Activated CD8-positive, alpha-beta memory T cell treated with anti-CD3 and anti-CD28 coated beads, Interleukin-2, amount 10 ng/mL, durations not matched to agents 7 days and 5 days (primary cell): ENCODE measurements around the gene STAT4. TPM values are rescaled to one million over a fixed set of nuclear protein-coding genes. Genes with fewer than 3 reads are reported as not detected.

Source experiments
- ATAC-seq: fragments of 150-1000 bp; cut with Tn5 transposase; one replicate; pipeline ENCODE4 v1.10.0; 2021; ENCODE audit warnings: moderate library complexity
- CTCF ChIA-PET: fragments of 350-600 bp; sonication (Branson Sonifier 250); formaldehyde crosslinking; loops from one replicate; lab custom pipeline; 2021; ENCODE audit warnings: antibody characterized with exemption; lab: Charles Lee
- DNase-seq: peaks from one replicate; pipeline ENCODE4 v3.0.0-alpha.2; 2020
- H3K27ac Mint-ChIP-seq: one replicate; pipeline ENCODE4 v1.8.0; 2021; ENCODE audit warnings: mild to moderate bottlenecking, mixed read lengths
- H3K27me3 Mint-ChIP-seq: one replicate; pipeline ENCODE4 v1.8.0; 2021; ENCODE audit warnings: mixed read lengths
- H3K36me3 Mint-ChIP-seq: one replicate; pipeline ENCODE4 v1.8.0; 2021; ENCODE audit warnings: mild to moderate bottlenecking, mixed read lengths
- H3K4me1 Mint-ChIP-seq: one replicate; pipeline ENCODE4 v1.8.0; 2021; ENCODE audit warnings: mixed read lengths
- H3K4me3 Mint-ChIP-seq: one replicate; pipeline ENCODE4 v1.8.0; 2021; ENCODE audit warnings: mild to moderate bottlenecking, moderate library complexity, mixed read lengths
- H3K9me3 Mint-ChIP-seq: one replicate; pipeline ENCODE4 v1.8.0; 2022; ENCODE audit warnings: low read depth, mixed read lengths
- total RNA-seq, 2 experiments: library from RNA; stranded (reverse); gene quantifications; one replicate each; pipeline ENCODE4 v1.2.3, GENCODE V29; 2021

STAT4 gene
- total RNA-seq, 2 experiments from 2014 or later, result 101 to 109 TPM

DNA sequence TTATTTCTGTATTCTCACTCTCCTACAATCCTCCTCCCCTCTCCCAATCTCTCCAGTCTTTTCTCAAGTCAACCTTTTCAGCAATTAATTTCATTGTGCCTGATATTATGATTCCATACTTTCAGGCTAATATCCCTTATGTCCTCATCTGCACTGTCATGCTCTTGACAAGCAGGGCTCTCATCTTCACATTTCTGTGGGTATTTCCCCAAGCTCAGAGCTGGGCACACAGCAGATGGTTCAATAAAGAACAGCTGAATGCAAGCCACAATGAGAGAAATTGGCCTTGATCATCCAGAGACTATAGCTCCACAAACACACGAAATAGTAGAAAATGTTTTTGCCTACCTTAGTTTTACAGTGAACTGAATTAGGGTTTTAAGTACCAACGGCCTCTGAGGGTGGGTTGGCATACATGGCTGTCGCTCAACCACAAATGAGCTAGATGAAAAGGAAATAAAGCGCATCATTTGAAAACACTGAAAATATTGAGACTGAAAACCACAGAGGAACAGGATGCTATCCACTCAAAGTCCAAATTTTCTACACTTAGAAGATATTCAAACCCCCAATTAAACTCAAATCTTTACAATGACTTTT, 89.3 kb downstream of the STAT4 start:
- Mint-ChIP-seq H3K9me3 (no peaks in the 10 kb centered on the region), H3K4me1 (peaks cover 64% of the 10 kb centered on the region), H3K27me3 (no peaks in the 10 kb centered on the region), H3K4me3 (peak overlapping the region; percentile 28), H3K36me3 (peaks cover 71% of the 10 kb centered on the region), H3K27ac (peak overlapping the region; percentile 88)
- CTCF ChIA-PET, result interaction anchor here (0.6 to 7.6 kb wide), 8 partner anchors 9 to 104 kb away, joined by 3 to 52 read pairs (median 8); partner anchors contain the start of gene STAT4
- ATAC-seq, result peak; percentile 37
- DNase-seq, result peak; percentile 55

DNA sequence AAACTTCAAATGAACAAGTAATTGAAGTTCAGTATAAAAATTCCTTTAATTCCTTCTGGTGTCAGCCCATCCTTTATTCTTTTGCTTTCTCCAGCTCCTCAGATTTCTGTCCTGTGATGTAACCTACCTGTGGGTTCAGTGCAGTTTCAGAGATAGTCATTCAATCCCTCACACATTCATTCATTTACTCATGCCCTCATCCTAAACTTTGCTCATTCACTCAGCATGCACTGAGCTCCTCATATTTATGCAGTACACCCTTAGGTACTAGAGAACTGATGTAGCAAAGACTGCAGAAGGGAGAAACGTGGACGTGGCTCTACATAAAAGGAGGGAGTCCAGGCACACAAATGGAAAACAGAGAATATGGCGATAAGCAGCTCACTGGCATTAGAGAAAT, 91.5 kb downstream of the STAT4 start:
- no peak for DNase-seq
- CTCF ChIA-PET, result interaction anchor here (0.9 to 2.5 kb wide), 3 partner anchors 96 to 105 kb away, joined by 3 to 16 read pairs (median 3); no protein-coding TSS in a partner anchor
- Mint-ChIP-seq H3K27me3 (no peaks in the 10 kb centered on the region), H3K36me3 (peaks cover 62% of the 10 kb centered on the region), H3K4me3 (no peak overlapping the region), H3K9me3 (no peaks in the 10 kb centered on the region), H3K27ac (peak overlapping the region; percentile 3), H3K4me1 (peaks cover 70% of the 10 kb centered on the region)
- ATAC-seq, result no peak

DNA sequence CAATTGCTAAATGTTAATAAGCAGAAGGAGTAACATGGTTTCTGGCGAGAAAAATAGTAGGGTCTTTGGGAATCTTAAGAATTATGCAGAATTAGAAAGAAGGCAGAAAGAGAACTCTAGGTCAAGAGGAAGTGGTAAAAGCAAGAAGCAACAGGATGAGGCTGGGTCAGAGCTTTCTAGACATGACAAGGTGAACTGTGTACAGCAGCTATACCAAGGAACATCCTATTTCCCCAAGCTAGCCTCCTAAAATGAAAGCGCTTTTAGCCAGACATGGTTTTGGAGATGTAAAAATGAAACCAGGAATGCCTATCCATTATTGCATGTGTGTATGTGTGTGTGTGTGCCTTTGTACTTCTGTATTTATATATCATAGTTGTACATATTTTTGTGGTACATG, 94.6 kb downstream of the STAT4 start:
- Mint-ChIP-seq H3K27ac (peak overlapping the region; percentile 86), H3K36me3 (peaks cover 41% of the 10 kb centered on the region), H3K4me3 (peak overlapping the region; percentile 38), H3K9me3 (no peaks in the 10 kb centered on the region), H3K4me1 (peaks cover 44% of the 10 kb centered on the region), H3K27me3 (no peaks in the 10 kb centered on the region)
- peak; percentile 84 for ATAC-seq
- peak; percentile 63 for DNase-seq
- CTCF ChIA-PET, result interaction anchor here (1.4 to 9.6 kb wide), 2 partner anchors 71 to 104 kb away, joined by 3 to 369 read pairs; no protein-coding TSS in a partner anchor

DNA sequence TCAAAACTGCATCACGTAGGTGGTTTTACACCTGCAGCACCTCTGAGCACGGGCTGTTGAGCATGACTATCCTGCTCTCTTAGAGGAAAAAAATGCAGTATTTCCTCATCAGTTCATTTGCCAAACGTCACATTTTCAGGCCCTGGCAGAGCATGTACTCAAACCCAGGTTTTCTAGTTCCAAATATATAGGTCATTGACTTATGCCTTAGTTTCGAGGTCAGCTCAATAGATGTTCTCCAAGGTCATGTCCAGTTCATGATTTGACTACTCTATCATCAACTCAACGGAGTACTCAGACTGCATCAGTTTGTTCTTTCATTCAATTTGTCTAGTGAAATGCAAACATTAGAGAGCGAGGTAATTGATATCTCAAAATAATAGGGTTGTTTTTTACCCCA, 97.5 kb downstream of the STAT4 start:
- H3K4me3 Mint-ChIP-seq, result no peak overlapping the region
- no peak overlapping the region for H3K27ac Mint-ChIP-seq
- no peaks in the 10 kb centered on the region for H3K27me3 Mint-ChIP-seq
- DNase-seq (no peak), ATAC-seq (no peak)
- no peaks in the 10 kb centered on the region for H3K9me3 Mint-ChIP-seq
- peaks cover 25% of the 10 kb centered on the region for H3K4me1 Mint-ChIP-seq
- peaks cover 30% of the 10 kb centered on the region for H3K36me3 Mint-ChIP-seq
- CTCF ChIA-PET, result interaction anchor here (0.9 to 9.6 kb wide), 16 partner anchors 9 to 141 kb away, joined by 3 to 369 read pairs (median 8); partner anchors contain the start of genes STAT1 and STAT4

GRCh38 chr2:191051825-191052778, 98.7 kb downstream of the STAT4 start:
- no peak for DNase-seq
- peak; percentile 55 for ATAC-seq
- Mint-ChIP-seq H3K27me3 (no peaks in the 10 kb centered on the region), H3K4me1 (peaks cover 18% of the 10 kb centered on the region), H3K27ac (no peak overlapping the region), H3K36me3 (peaks cover 31% of the 10 kb centered on the region), H3K9me3 (no peaks in the 10 kb centered on the region), H3K4me3 (no peak overlapping the region)
- CTCF ChIA-PET, result interaction anchor here (0.8 to 9.6 kb wide), 32 partner anchors 10 to 626 kb away, joined by 3 to 369 read pairs (median 4); partner anchors contain the start of genes NABP1, STAT1 and STAT4

DNA sequence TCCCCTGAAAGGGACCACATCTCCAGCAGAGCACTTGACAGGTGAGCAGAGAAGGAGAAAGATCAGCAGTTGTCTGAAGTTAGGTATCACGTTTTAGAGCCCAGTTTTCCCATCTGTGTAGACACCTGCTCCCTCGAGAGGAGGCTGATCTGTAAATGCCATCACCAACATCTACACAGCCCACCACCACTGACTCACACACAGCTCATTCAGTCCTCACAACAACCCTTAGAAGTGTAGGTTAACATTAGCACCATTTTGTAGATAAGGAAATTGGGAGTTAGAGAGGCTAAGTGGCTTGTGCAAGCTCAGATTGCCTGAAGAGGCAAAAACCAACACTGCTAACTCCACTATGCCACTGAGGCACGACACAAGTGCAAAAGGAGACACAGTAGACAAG, 99.6 kb downstream of the STAT4 start:
- CTCF ChIA-PET, result interaction anchor here (1.0 to 9.6 kb wide), 15 partner anchors 11 to 470 kb away, joined by 3 to 369 read pairs (median 8); partner anchors contain the start of gene STAT4
- peaks cover 30% of the 10 kb centered on the region for H3K36me3 Mint-ChIP-seq
- no peaks in the 10 kb centered on the region for H3K9me3 Mint-ChIP-seq
- no peak for DNase-seq
- no peak overlapping the region for H3K27ac Mint-ChIP-seq
- ATAC-seq, result no peak
- H3K27me3 Mint-ChIP-seq, result no peaks in the 10 kb centered on the region
- H3K4me3 Mint-ChIP-seq, result no peak overlapping the region
- peaks cover 11% of the 10 kb centered on the region for H3K4me1 Mint-ChIP-seq

DNA sequence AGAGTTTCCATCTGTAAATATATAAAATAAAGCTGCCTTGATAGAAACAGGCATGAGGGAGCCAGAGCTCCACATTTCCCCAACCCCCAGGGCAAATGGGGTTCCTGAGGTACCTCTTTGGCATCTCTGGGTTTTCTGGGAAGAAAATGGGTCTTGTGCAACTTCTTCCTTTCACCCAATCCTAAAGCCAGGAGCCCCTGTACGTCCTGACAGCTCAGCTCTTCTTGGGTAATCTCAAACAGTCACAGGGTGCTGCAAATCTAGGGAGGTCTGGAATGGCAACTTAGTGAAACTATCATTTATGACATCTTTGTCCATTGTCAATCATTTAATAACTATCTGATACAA, 100.2 kb downstream of the STAT4 start:
- CTCF ChIA-PET, result interaction anchor here (0.9 to 9.6 kb wide), 10 partner anchors 11 to 120 kb away, joined by 3 to 369 read pairs (median 8); partner anchors contain the start of gene STAT4
- no peak overlapping the region for H3K4me3 Mint-ChIP-seq
- peaks cover 7% of the 10 kb centered on the region for H3K4me1 Mint-ChIP-seq
- H3K27me3 Mint-ChIP-seq, result no peaks in the 10 kb centered on the region
- no peaks in the 10 kb centered on the region for H3K9me3 Mint-ChIP-seq
- H3K27ac Mint-ChIP-seq, result peak overlapping the region; percentile 48
- no peak for DNase-seq
- peaks cover 33% of the 10 kb centered on the region for H3K36me3 Mint-ChIP-seq
- ATAC-seq, result no peak

GRCh38 chr2:191049728-191050639, 100.8 kb downstream of the STAT4 start:
- peaks cover 7% of the 10 kb centered on the region for H3K4me1 Mint-ChIP-seq
- H3K27ac Mint-ChIP-seq, result peak overlapping the region; percentile 21
- DNase-seq (no peak), ATAC-seq (peak; percentile 46)
- peaks cover 38% of the 10 kb centered on the region for H3K36me3 Mint-ChIP-seq
- no peaks in the 10 kb centered on the region for H3K27me3 Mint-ChIP-seq
- CTCF ChIA-PET, result interaction anchor here (0.9 to 9.6 kb wide), 7 partner anchors 9 to 110 kb away, joined by 3 to 369 read pairs (median 3); partner anchors contain the start of gene STAT4
- H3K4me3 Mint-ChIP-seq, result no peak overlapping the region
- no peaks in the 10 kb centered on the region for H3K9me3 Mint-ChIP-seq

GRCh38 chr2:191048073-191048472, 102.7 kb downstream of the STAT4 start:
- H3K4me3 Mint-ChIP-seq, result no peak overlapping the region
- no peaks in the 10 kb centered on the region for H3K4me1 Mint-ChIP-seq
- DNase-seq (no peak), ATAC-seq (no peak)
- CTCF ChIA-PET, result interaction anchor here (0.7 to 9.6 kb wide), 4 partner anchors 11 to 112 kb away, joined by 3 to 369 read pairs (median 4); no protein-coding TSS in a partner anchor
- no peaks in the 10 kb centered on the region for H3K27me3 Mint-ChIP-seq
- H3K36me3 Mint-ChIP-seq, result peaks cover 44% of the 10 kb centered on the region
- H3K27ac Mint-ChIP-seq, result no peak overlapping the region
- H3K9me3 Mint-ChIP-seq, result peaks cover 6% of the 10 kb centered on the region

DNA sequence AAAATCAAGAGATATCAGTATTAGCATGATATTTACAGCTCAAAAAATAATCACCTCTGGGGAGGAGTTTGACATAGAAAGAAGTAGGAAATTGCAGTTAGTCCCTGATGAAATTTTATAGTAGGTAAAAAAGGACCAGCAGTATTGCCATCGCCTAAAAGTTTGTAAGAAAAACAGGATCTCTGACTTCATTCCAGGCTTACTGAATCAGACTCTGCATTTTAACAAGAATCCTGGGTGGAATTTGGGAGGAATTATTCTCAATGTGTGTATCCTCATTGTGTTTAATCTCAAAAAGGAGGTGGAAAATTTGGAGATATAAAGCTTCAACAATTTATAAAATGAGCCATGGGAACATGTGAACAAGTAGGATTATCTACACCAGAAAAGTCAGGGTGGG, 105.7 kb downstream of the STAT4 start:
- H3K36me3 Mint-ChIP-seq, result peaks cover 52% of the 10 kb centered on the region

GRCh38 chr2:191043438-191043837, 107.4 kb downstream of the STAT4 start:
- CTCF ChIA-PET, result no interaction called here

More for the DNA sequence above, 105.7 kb downstream of the STAT4 start:
- no peak for ATAC-seq
- Mint-ChIP-seq H3K9me3 (peaks cover 7% of the 10 kb centered on the region), H3K4me3 (no peak overlapping the region), H3K27me3 (no peaks in the 10 kb centered on the region), H3K27ac (no peak overlapping the region), H3K4me1 (peaks cover 8% of the 10 kb centered on the region)
- no peak for DNase-seq
- CTCF ChIA-PET, result interaction anchor here (1.4 kb wide), 1 partner anchor 110 kb away, joined by 8 read pairs; no protein-coding TSS in a partner anchor

More at GRCh38 chr2:191043438-191043837, 107.4 kb downstream of the STAT4 start:
- Mint-ChIP-seq H3K27me3 (no peaks in the 10 kb centered on the region), H3K36me3 (peaks cover 62% of the 10 kb centered on the region), H3K9me3 (peaks cover 7% of the 10 kb centered on the region), H3K4me1 (peaks cover 25% of the 10 kb centered on the region), H3K4me3 (no peak overlapping the region), H3K27ac (no peak overlapping the region)
- DNase-seq (no peak), ATAC-seq (no peak)
